Measurements from ENCODE around the gene ATG7.

GRCh38 chr3:11373235-11373634 lies 101.0 kb downstream of the ATG7 start:
- TF ChIP-seq POLR2A (IDR thresholded peaks at IDR 0.05): no peak
- TF ChIP-seq, protein P1, sequence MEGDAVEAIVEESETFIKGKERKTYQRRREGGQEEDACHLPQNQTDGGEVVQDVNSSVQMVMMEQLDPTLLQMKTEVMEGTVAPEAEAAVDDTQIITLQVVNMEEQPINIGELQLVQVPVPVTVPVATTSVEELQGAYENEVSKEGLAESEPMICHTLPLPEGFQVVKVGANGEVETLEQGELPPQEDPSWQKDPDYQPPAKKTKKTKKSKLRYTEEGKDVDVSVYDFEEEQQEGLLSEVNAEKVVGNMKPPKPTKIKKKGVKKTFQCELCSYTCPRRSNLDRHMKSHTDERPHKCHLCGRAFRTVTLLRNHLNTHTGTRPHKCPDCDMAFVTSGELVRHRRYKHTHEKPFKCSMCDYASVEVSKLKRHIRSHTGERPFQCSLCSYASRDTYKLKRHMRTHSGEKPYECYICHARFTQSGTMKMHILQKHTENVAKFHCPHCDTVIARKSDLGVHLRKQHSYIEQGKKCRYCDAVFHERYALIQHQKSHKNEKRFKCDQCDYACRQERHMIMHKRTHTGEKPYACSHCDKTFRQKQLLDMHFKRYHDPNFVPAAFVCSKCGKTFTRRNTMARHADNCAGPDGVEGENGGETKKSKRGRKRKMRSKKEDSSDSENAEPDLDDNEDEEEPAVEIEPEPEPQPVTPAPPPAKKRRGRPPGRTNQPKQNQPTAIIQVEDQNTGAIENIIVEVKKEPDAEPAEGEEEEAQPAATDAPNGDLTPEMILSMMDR (IDR thresholded peaks at IDR 0.05): no peak

Measured in uterus (tissue), 2 donors.